Gastroesophageal sphincter (tissue), 4 donors: ENCODE results near the gene CCND1. TPM values are rescaled to one million over a fixed set of nuclear protein-coding genes. Genes with fewer than 3 reads are reported as not detected.
A peak's percentile ranks its signal among the peaks of the same experiment; 100 is the strongest.

Experiments used
- ATAC-seq: fragments of 150-250 bp; one replicate; pipeline ENCODE4 v1.9.1; 2016; ENCODE audit warnings: mild to moderate bottlenecking, moderate library complexity
- H3K27ac ChIP-seq, 4 donors: fragments of 200-600 bp; sonication (generic) in 3 of 4; 1 replicate in 3 of 4; 2 replicates in 1 of 4; pipeline ENCODE4 v1.5.1; 2016 to 2019
- H3K27me3 ChIP-seq: fragments of 200-600 bp; sonication (generic); one replicate; pipeline ENCODE4 v1.5.1; 2019
- H3K36me3 ChIP-seq, 2 donors: fragments of 200-600 bp; sonication (generic); one replicate each; pipeline ENCODE4 v1.5.1; 2019; ENCODE audit warnings: control low read depth in 1 of 2
- H3K4me1 ChIP-seq, 3 donors: fragments of 200-600 bp; sonication (generic); 1 replicate in 2 of 3; 2 replicates in 1 of 3; pipeline ENCODE4 v1.5.1; 2016 to 2019; ENCODE audit warnings: control low read depth in 2 of 3
- H3K4me3 ChIP-seq, 2 donors: fragments of 200-600 bp; sonication (generic); one replicate each; pipeline ENCODE4 v1.5.1; 2019; ENCODE audit warnings: mild to moderate bottlenecking in 1 of 2, moderate library complexity in 1 of 2
- H3K9me3 ChIP-seq, 3 donors: fragments of 200-600 bp; sonication (generic); one replicate each; pipeline ENCODE4 v1.5.1; 2017 to 2019; ENCODE audit warnings: control low read depth in 2 of 3
- EP300 ChIP-seq: sonication (generic); formaldehyde crosslinking; IDR thresholded peaks from one replicate; pipeline ENCODE4 v1.6.1; 2017; ENCODE audit warnings: antibody characterized with exemption, mild to moderate bottlenecking
- POLR2A ChIP-seq, 2 donors: fragments of 450-650 bp; IDR thresholded peaks; one replicate each; pipeline ENCODE4 v1.6.1; 2017; ENCODE audit warnings: antibody characterized with exemption in 2 of 2, mild to moderate bottlenecking in 2 of 2, moderate library complexity in 1 of 2
- POLR2AphosphoS5 ChIP-seq: sonication (generic); formaldehyde crosslinking; IDR thresholded peaks from one replicate; pipeline ENCODE4 v1.6.1; 2017; ENCODE audit warnings: antibody characterized with exemption
- WGBS, 2 donors: methylation state at CpG; one replicate each; pipeline ENCODE4 v1.1.5; 2018; ENCODE audit warnings: low coverage in 1 of 2; 5-methylcytosine and 5-hydroxymethylcytosine counted together
- total RNA-seq, 4 donors: library from RNA; depleted of rRNA; stranded (reverse); fragments of >200 nt; gene quantifications; one replicate each; pipeline ENCODE4 v1.1.0, GENCODE V29; 2016
- TF ChIP-seq, protein P1 (sequence below), 4 experiments: fragments of 200-600 bp in 2 of 4; fragments of 450-650 bp in 2 of 4; sonication (generic) in 1 of 4; IDR thresholded peaks; one replicate each; pipeline ENCODE4 v1.5.1; 2017 to 2019; ENCODE audit warnings: antibody characterized with exemption in 4 of 4, mild to moderate bottlenecking in 2 of 4, moderate library complexity in 2 of 4

The CCND1 gene
- total RNA-seq, 4 donors from 2014 or later = 24.1 to 110 (median 51.9) TPM

DNA sequence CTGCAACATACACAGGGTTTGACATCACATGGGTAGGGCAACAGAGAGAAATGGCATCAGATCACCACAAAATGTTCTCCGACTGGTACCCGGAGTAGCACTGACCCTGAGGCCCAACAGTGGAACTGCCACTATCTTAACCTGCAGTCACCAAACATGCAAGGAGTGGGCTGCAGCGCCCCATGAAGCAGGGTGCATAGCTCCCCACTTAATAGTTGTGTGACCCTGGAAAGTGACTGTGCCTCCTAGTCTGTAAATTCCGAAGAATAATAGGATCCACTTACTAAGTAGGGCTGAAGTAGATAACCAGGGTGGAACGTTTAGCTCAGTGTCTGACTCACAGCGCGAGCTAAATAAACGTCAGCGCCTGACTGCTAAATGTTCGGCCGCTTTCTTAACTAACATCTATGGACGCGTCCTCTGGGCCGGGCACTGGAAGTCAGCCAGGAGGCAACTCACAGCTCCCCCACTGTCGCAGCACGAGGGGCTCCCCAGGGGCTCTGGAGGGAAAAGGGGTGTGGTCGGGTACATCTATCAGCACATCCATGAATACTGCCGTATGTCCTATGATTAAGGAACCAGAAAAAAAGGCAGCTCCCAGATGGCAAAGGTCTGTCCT lies 33.4 kb downstream of the CCND1 start:
- Histone ChIP-seq H3K4me1 (peaks cover 0 to 42% (median 19%) of the 10 kb centered on the region in 3 donors), H3K9me3 (no peaks in the 10 kb centered on the region), H3K4me3 (peak overlapping the region; percentile 67 to 100), H3K27ac (peak overlapping the region; percentile 35 to 91 (median 84)), H3K27me3 (no peaks in the 10 kb centered on the region), H3K36me3 (peaks cover 0 to 30% of the 10 kb centered on the region in 2 donors)
- ATAC-seq = no peak
- TF ChIP-seq POLR2AphosphoS5 (no peak), EP300 (no peak)
- TF ChIP-seq, protein P1, sequence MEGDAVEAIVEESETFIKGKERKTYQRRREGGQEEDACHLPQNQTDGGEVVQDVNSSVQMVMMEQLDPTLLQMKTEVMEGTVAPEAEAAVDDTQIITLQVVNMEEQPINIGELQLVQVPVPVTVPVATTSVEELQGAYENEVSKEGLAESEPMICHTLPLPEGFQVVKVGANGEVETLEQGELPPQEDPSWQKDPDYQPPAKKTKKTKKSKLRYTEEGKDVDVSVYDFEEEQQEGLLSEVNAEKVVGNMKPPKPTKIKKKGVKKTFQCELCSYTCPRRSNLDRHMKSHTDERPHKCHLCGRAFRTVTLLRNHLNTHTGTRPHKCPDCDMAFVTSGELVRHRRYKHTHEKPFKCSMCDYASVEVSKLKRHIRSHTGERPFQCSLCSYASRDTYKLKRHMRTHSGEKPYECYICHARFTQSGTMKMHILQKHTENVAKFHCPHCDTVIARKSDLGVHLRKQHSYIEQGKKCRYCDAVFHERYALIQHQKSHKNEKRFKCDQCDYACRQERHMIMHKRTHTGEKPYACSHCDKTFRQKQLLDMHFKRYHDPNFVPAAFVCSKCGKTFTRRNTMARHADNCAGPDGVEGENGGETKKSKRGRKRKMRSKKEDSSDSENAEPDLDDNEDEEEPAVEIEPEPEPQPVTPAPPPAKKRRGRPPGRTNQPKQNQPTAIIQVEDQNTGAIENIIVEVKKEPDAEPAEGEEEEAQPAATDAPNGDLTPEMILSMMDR (IDR thresholded peaks at IDR 0.05) = no peak
- 43% methylated on average over 6 of the region's 18 CpGs; no CpG with 5 or more reads in 1 of the 2 donors for WGBS, 2 donors

DNA sequence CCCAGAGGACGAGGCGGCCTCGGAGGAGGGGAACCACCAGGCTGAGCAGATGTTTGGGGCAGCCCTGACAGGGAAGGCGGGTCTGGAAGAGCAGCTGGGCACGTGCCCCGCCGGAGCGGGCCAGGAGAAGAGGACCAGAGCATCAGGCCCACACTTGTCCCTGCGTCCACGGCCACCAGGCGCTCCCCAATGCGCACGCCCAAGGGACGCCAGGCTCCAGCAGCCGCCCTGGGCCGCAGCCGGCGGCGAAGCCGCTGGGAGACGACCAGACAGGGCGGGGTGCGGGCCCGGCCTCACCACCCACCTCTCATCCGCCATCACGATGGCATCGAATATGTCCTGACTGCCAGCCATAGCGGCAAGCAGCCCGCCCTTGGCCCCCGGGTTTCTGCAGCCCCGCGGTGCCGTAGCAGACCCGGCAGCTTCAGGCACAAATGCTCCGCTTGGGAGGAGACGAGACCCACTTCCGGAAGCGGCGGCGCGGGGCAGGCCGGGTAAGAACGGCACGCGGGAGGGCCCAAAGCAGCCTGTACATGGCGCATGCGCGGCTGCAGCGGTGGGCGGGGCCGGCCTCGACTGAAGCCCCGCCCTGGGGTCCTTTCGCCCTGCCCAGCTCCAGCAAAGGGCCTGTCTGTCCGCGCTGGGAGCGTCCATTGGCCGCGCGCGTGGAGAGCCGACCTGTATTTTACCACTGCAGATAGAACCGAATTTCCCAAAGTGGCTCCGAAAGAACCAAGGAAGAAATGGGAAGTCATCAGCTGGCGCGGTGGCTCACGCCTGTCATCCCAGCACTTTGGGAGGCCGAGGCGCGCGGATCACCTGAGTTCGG lies 34.1 kb downstream of the CCND1 start, which contains the start of gene LTO1:
TSS of gene LTO1 (minus strand) at position 468 of the 829 bp plus-strand sequence. CDS start at position 354, 114 bp downstream.
- ATAC-seq = peak; percentile 96
- peak within 1 kb of the TSS; percentile 67 to 100 for H3K4me3 ChIP-seq
- no peaks in the 10 kb centered on the region for H3K9me3 ChIP-seq
- H3K36me3 ChIP-seq = peaks cover 0 to 26% of the 10 kb centered on the region in 2 donors
- WGBS, 2 donors = 0 to 17% methylated on average over 2 to 13 of the region's 72 CpGs
- TF ChIP-seq, protein P1 (IDR thresholded peaks at IDR 0.05) = peak in 2 of 4 experiments; percentile 2 to 8
- TF ChIP-seq EP300 = no peak
- TF ChIP-seq POLR2A (IDR thresholded peaks at IDR 0.05) = peak; percentile 59 to 69
- TF ChIP-seq POLR2AphosphoS5 = peak; percentile 94
- H3K27ac ChIP-seq = peak within 1 kb of the TSS; percentile 35 to 91 (median 84)
- H3K4me1 ChIP-seq = peaks cover 0 to 35% (median 16%) of the 10 kb centered on the region in 3 donors
- no peaks in the 10 kb centered on the region for H3K27me3 ChIP-seq

DNA sequence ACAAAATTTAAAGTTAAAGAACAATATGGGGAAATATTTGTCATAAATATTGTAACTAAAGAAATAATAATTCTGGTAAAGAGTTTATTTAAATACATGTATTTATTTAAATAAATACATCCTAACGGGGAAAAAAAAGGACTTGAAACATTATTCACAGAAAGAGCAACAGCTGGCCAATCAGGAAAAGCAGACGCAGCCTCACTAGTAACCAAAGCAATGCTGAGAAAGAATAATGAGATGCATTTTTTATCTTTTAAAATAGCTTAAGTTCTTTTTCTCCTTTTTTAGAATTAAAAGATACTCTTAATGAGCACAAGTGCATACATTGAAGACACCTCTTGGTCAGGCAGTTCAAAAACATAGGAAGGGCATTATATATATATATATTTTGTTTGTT lies 36.8 kb downstream of the CCND1 start:
- no peak overlapping the region for H3K4me3 ChIP-seq
- H3K27ac ChIP-seq = no peak overlapping the region
- H3K9me3 ChIP-seq = peaks cover 0 to 1% (median 0%) of the 10 kb centered on the region in 3 donors
- 38 to 44% methylated on average over 2 of the region's 2 CpGs for WGBS, 2 donors
- no peaks in the 10 kb centered on the region for H3K27me3 ChIP-seq
- peaks cover 0 to 2% of the 10 kb centered on the region in 2 donors for H3K36me3 ChIP-seq
- TF ChIP-seq POLR2AphosphoS5 (no peak), POLR2A (IDR thresholded peaks at IDR 0.05) (no peak), EP300 (no peak)
- TF ChIP-seq, protein P1 (IDR thresholded peaks at IDR 0.05) = no peak
- peaks cover 0 to 26% (median 11%) of the 10 kb centered on the region in 3 donors for H3K4me1 ChIP-seq
- no peak for ATAC-seq

DNA sequence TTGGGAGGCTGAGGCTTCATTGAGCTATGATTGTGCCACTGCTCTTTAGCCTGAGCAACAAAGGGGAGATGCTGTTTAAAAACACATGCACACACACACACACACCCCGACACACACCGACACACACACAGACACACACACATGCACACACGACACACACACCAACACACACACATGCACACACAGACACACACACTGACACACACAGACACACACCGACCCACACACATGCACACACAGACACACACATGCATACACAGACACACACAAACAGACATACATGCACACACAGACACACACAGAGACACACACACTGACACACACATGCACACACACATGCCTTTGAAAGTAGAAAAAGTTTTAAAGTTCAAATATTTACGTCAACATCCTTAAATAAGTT lies 39.7 kb downstream of the CCND1 start:
- no peaks in the 10 kb centered on the region for H3K36me3 ChIP-seq
- no peak overlapping the region for H3K4me3 ChIP-seq
- WGBS, 2 donors = 93 to 100% methylated on average over 2 of the region's 5 CpGs
- peaks cover 0 to 6% (median 2%) of the 10 kb centered on the region in 3 donors for H3K4me1 ChIP-seq
- H3K27ac ChIP-seq = no peak overlapping the region
- peaks cover 11% of the 10 kb centered on the region for H3K27me3 ChIP-seq
- TF ChIP-seq POLR2AphosphoS5 = no peak
- H3K9me3 ChIP-seq = peaks cover 0 to 4% (median 0%) of the 10 kb centered on the region in 3 donors
- ATAC-seq = no peak

DNA sequence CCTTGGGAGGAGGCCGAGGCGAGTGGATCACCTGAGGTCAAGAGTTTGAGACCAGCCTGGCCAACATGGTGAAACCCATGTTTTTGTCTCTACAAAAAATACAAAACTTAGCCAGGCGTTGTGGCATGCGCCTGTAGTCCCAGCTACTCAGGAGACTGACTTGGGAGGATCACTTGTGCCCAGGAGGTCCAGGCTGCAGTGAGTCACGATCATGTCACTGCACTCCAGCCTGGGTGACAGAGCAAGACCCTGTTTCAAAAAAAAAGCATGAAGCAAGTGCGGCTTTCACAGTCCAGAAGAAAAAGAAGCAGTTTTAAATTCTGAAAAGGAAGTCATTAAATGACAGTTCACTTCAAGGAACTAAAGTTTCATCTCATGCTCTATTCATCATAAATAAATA lies 41.3 kb downstream of the CCND1 start:
- Histone ChIP-seq H3K4me1 (peaks cover 0 to 9% (median 3%) of the 10 kb centered on the region in 3 donors), H3K4me3 (no peak overlapping the region), H3K27me3 (peaks cover 25% of the 10 kb centered on the region), H3K27ac (no peak overlapping the region), H3K9me3 (peaks cover 0 to 4% (median 0%) of the 10 kb centered on the region in 3 donors), H3K36me3 (no peaks in the 10 kb centered on the region)
- ATAC-seq = no peak
- WGBS, 2 donors = 82 to 97% methylated on average over 4 to 6 of the region's 6 CpGs
- TF ChIP-seq POLR2A (IDR thresholded peaks at IDR 0.05) (no peak), POLR2AphosphoS5 (no peak), EP300 (no peak)
- TF ChIP-seq, protein P1 (IDR thresholded peaks at IDR 0.05) = no peak
